Cerebellar cortex (tissue), 1 donor: ENCODE data around the gene SAP30.

ENCODE experiments used
- DNase-seq: peaks from one replicate; pipeline ENCODE4 v3.0.0-alpha.2; 2015; ENCODE audit warnings: low spot score

SAP30 gene

GRCh38 chr4:173370477-173371291 lies at the start of gene SAP30:
Gene SAP30, plus strand, starts transcription at chr4:173370954. Its CDS starts 229 bp downstream, at chr4:173371183.
- DNase-seq, result peak; percentile 98

DNA sequence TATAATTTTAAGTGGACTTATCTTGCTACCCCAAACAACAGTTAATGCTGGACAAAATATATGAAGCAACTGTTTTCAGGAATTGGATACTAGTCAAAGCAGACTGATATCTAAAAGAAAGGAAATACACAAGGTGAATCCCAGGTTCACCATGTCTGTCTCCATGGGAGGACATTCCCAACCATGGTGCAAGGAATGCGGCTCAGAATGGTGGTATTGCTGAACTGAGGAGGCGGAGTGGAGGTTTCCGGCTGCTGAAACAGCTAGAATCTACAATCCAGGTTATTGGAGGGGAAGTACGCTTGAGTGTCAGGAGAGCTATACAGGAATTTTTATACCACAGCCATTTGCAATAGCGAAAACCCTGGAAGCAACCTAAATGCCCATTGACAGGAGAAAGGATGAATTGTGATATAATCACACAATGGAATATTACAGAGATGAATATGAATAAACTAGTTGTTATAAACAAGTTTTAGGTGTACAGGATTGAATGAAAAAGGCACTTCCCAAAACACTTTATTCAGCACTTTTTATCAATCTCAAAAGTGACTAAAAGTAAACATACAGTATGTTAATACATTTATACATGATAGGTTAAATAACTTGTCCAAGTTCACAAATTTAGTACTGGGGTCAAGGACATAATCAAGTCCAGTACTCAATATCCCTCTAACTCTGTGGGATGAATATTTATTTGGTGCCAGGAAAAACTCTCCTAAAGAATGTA lies 45.6 kb upstream of the SAP30 start:
- no peak for DNase-seq

DNA sequence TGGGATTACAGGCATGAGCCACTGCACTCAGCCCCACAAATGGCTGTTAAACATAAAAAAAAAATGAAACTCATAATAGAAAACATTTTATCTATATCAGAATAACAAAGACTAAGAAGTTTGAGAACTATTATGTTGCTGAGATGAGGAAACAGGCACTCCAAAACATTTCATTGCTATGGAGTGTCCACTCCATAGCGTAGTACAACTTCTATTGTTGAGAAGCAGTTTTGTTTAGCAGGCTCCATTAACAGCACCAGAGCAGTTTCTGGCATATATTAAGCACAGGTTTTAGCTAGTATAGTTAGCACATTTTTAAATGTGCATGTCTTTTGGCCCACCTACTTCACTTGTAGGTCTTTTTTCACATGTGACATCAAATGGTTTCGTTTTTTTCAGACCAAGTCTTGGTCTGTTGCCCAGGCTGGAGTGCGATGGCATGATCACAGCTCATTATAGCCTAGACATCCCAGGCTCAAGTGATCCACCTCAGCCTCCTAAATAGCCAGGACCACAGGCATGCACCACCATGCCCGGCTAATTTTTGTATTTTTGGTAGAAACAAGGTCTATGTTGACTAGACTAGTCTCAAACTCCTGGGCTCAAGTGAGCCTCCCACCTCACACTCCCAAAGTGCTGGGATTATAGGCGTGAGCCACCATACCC lies 42.4 kb upstream of the SAP30 start:
- DNase-seq, result no peak

DNA sequence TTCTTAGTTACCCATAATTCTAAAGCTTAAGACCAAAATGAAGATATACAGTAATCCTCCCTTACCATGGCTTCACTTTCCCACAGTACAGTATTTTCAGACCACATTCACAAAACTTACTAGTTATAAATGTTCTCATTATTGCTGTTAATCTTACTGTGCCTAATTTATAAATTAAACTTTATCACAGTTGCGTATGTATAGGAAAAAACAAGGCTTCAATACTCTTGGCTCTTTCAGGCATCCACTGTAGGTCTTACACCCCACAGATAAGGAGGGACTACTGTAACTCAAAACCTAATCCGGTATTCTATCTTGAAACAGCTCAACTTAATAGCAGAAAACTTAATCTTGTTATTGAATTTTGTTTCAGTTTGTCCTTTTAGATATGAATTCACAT lies 40.2 kb upstream of the SAP30 start:
- no peak for DNase-seq

DNA sequence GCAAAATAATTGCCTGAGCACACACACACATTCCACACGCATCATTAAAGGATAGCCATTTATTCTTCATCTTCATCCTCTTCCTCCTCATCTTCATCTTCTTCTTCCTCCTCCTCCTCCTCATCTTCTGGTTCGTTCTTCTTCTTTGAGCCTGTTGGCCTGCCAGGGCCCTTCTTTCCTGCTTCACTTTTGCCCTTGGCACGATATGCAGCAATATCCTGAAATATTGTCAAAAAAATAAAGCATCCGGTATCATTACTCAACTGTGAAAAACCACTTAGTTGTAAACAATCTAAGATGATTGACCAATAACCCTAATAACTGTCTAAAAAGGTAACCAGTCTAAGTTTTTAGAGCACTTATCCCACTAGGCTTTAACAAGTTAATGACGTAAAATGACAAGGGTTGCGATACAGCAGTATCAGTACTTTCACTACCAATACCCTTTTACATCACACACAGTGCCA lies 38.7 kb upstream of the SAP30 start:
- DNase-seq, result no peak

DNA sequence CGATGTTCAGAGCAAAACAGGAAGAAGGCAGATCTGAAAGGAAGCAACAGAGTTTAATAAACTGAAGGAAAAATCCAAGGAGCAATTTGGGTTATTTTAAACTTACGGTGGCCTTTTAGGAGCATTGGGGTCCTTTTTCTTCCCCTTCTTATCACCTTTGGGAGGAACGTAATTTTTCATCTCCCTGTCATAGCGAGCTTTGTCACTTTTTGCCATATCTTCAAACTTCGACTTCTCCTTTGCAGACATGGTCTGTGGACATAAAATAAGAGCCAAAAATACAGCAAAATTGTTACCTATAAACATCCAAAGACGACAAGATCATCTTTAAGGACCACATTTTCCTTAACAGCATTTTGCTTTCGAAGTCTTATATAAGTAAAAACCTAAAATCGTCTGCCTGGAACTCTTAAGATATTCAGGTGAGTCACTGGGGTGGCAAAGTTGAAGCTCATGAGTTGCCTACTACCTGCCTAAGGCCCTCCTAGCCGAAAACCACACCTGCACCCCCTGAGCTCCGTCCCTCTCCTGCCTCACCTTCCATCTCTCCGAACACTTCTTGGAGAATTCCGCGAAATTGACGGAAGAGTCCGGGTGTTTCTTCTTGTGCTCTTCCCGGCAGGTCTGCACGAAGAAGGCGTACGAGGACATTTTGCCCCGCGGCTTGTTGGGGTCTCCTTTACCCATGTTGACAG lies 37.6 kb upstream of the SAP30 start:
- DNase-seq, result no peak

- DNase-seq, result no peak
Measured at GRCh38 chr4:173333658-173334084, 37.1 kb upstream of the SAP30 start.

- DNase-seq, result peak; percentile 100
Measured at GRCh38 chr4:173334085-173334890, 36.5 kb upstream of the SAP30 start, which contains the start of gene HMGB2. Gene HMGB2, minus strand, starts transcription at chr4:173334358. Its CDS starts 709 bp downstream, at chr4:173333649.

- DNase-seq, result peak; percentile 76
Measured at GRCh38 chr4:173334891-173335752, 35.6 kb upstream of the SAP30 start.

GRCh38 chr4:173337463-173337862 lies 33.3 kb upstream of the SAP30 start:
- DNase-seq, result no peak

GRCh38 chr4:173343832-173344397 lies 26.8 kb upstream of the SAP30 start:
- no peak for DNase-seq

DNA sequence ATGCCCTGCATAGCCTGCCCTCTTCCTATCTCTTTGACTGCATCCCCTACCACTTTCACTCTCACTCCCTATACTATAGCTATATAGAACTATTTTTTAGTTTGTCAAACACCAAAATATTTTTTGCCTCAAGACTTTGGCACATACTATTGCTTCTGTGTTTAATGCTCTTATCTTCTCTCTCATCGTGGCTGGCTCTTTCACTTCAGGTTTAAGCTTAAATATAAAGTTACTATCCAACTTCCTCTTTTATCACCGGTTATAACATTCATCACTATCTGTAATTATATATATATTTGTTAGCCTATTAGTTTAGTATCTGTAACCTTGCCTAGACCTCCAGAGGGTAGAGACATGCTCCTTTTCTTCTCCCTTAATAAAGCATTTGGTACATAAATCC lies 25.1 kb upstream of the SAP30 start:
- DNase-seq, result no peak

GRCh38 chr4:173346074-173346473 lies 24.7 kb upstream of the SAP30 start:
- DNase-seq, result no peak

DNA sequence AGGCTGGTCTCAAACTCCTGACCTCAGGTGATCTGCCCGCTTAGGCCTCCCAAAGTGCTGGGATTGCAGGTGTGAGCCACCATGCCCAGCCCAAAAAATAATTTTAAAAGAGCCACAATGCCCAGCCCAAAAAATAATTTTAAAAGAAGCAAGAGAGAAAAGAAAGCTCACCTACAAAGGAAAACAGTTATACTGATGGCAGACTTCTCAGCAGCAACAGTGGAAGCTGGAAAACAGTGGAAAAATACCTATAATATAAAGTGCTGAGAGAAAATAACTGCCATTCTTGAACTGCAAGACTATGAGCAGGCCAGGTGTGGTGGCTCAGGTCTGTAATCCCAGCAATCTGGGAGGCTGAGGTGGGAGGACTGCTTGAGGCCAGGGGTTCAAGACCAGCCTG lies 23.3 kb upstream of the SAP30 start:
- DNase-seq, result no peak

- DNase-seq, result no peak
Measured at GRCh38 chr4:173357939-173358338, 12.8 kb upstream of the SAP30 start.

- peak; percentile 19 for DNase-seq
Measured at GRCh38 chr4:173360587-173361221, 10.1 kb upstream of the SAP30 start.

- DNase-seq, result peak; percentile 55
Measured at GRCh38 chr4:173362666-173363065, 8.1 kb upstream of the SAP30 start.

GRCh38 chr4:173365359-173365996 lies 5.3 kb upstream of the SAP30 start:
- DNase-seq, result no peak

DNA sequence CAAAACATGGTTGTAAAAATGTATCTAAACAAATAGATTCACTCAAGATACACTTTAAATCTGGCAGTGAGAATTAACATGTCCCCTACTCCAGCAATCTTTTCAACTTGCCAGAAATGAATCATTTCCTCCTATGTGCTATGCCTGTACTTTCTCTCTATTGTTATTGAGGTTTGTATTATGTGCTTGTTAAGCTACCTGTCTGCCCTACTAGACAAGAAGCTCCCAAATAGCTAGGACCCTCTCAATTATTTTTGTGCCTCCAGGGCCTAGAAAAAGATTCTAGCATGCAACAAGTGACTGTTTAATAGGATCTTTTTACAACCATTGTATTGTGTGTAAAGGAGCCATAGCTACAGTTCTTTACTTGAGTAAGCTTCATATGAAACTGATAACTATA lies 3.5 kb upstream of the SAP30 start:
- DNase-seq, result peak; percentile 23
